Fibroblast of villous mesenchyme (primary cell): ENCODE measurements around the gene CCDC12. TPM values are rescaled to one million over a fixed set of nuclear protein-coding genes. Genes with fewer than 3 reads are reported as not detected.

Source experiments
- DNase-seq: peaks from one replicate; pipeline ENCODE4 v3.0.0-alpha.2; 2010; ENCODE audit warnings: low read depth
- H3K4me3 ChIP-seq: 2 replicates; pipeline ENCODE4 v1.5.1; 2011; ENCODE audit warnings: low read depth, mild to moderate bottlenecking, low read length
- total RNA-seq: library from RNA; depleted of rRNA; stranded (reverse); fragments of >200 nt; gene quantifications from 2 replicates; pipeline ENCODE4 v1.2.3, GENCODE V29; 2012
- TF ChIP-seq, protein P1 (sequence below): IDR thresholded peaks from 2 replicates; pipeline ENCODE4 v1.5.1; 2012; ENCODE audit warnings: low read depth, mild to moderate bottlenecking, low read length; ENCODE audit not compliant: insufficient read depth

CCDC12 gene
- total RNA-seq, 1 donor: 18.6 TPM

DNA sequence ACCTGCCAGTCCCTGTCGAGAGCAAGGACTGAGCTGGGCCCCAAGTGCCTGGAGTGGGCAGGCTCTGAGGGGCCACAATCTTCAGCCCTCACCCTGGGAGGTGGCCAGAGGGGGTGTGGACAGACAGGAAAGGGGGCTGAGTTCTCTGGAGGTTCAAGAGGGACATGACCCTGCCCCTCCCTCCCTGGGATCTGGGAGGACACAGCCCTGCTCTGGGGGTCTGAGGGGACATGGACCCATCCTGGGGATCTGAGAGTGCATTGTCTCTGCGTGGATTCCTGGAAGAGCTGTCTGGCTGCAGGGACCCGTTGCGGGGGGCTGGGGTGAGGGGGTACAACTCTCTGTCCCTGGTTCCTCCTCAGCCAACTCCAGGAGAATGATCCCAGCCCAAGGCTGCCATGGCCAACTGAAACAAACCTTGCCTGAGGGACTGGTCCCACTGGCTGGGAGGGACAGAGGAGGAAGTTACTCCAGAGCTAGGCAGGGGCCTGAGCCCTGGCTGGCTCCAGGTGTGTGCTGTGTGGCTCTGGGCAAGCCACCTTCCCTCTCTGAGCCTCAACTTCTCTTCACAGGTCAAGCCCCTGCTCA is 70.0 kb downstream of the CCDC12 start:
- DNase-seq: no peak
- TF ChIP-seq, protein P1, sequence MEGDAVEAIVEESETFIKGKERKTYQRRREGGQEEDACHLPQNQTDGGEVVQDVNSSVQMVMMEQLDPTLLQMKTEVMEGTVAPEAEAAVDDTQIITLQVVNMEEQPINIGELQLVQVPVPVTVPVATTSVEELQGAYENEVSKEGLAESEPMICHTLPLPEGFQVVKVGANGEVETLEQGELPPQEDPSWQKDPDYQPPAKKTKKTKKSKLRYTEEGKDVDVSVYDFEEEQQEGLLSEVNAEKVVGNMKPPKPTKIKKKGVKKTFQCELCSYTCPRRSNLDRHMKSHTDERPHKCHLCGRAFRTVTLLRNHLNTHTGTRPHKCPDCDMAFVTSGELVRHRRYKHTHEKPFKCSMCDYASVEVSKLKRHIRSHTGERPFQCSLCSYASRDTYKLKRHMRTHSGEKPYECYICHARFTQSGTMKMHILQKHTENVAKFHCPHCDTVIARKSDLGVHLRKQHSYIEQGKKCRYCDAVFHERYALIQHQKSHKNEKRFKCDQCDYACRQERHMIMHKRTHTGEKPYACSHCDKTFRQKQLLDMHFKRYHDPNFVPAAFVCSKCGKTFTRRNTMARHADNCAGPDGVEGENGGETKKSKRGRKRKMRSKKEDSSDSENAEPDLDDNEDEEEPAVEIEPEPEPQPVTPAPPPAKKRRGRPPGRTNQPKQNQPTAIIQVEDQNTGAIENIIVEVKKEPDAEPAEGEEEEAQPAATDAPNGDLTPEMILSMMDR: no peak
- H3K4me3 ChIP-seq: no peak overlapping the region

DNA sequence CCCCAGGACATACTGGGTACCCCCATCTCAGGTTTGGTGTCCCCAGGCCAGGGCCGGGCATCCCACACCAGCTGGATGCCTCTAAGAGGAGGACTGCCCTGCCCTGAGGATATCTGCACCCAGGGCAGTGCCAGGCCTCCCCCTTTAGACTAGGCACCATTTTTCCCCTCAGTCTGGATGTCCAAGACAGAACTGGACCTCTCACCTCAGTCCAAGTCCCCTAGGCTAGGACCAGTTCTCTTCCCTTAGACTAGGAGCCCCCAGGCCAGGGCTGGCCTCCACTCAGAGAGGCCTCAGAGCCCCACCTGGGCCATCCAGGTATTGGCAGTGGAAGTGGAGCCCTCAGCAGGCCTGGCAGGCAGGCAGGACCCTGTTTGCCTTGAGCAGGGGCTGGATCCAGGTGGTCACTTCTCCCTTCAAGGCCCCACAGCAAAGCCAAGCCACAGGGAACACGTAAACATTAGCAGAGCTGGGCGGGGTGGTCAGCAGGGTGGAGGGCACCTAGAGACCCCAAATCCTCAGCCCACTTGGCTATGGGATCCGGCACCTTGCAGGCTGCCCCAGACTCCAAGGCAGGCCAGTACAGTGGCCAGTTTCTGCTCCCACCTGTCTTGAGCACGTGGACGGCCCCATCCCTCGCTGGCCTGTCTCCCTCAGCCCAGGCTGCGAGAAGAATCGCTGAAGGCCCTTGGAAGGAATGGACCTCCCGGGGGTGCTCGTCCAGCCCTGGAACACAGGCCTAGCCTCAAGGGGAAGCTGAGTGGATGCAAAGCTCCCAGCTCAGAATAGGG is 70.7 kb downstream of the CCDC12 start:
- H3K4me3 ChIP-seq: no peak overlapping the region
- TF ChIP-seq, protein P1: no peak
- DNase-seq: no peak

DNA sequence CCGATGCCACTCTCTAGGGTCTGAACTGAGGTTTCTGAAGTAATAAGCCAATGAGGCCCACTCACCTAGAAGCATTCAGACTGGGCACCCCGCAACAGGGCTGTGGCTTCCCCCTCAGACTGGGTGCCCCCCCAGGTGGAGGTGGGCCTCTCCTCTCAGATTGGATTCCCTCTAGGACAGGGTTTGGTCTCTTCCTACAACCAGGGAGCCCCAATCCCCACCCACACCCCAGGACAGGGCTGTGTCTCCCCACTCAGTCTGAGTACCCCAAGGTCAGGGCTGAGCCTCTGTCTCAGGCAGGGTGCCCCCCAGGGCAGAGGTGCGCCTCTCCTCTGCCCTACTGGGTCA is 71.4 kb downstream of the CCDC12 start:
- TF ChIP-seq, protein P1: no peak
- H3K4me3 ChIP-seq: no peak overlapping the region
- DNase-seq: no peak

DNA sequence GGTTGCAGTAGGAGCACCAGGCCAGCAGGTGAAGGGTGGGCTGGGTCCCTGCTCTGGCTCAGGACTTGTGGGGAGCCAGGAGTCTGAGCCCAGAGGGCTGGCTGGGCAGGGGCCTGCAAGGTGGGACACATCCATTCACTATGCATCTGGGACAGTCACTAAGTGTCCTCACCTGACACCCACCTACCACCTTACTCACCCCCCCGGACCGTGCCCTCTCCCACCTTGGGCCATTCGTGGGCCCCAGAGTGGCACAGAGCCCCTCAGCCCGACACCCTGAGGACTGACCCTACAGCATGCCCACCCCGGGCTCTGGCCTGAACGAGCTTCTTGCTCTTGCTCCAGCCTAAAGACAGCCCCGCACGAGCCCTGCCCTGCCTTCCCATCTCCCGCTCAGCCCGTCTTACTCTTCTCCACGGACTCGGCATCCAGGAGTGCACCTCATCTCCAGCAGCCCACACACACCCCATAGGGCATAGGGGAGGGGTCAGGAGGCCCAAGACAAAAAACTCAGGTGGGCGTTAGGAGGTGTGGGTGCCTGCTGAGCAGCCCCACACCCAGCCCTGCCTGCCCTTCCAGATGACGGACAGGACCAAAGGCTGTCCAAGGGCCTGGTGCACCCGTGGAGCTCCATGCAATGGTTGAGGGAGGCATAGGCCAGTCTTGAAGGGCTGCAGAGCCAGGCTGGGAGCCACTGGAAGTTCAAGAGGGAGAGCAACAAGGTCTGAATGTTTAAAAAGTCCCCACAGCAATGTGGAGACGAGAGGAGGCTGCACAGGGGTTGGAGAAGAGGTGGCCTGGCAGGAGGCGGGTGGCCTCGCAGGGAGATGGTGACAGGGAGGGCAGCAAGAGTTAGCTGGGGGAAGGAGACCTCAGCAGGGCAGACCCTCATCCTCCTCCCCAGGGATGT is 72.0 kb downstream of the CCDC12 start:
- TF ChIP-seq, protein P1: no peak
- no peak overlapping the region for H3K4me3 ChIP-seq
- no peak for DNase-seq

DNA sequence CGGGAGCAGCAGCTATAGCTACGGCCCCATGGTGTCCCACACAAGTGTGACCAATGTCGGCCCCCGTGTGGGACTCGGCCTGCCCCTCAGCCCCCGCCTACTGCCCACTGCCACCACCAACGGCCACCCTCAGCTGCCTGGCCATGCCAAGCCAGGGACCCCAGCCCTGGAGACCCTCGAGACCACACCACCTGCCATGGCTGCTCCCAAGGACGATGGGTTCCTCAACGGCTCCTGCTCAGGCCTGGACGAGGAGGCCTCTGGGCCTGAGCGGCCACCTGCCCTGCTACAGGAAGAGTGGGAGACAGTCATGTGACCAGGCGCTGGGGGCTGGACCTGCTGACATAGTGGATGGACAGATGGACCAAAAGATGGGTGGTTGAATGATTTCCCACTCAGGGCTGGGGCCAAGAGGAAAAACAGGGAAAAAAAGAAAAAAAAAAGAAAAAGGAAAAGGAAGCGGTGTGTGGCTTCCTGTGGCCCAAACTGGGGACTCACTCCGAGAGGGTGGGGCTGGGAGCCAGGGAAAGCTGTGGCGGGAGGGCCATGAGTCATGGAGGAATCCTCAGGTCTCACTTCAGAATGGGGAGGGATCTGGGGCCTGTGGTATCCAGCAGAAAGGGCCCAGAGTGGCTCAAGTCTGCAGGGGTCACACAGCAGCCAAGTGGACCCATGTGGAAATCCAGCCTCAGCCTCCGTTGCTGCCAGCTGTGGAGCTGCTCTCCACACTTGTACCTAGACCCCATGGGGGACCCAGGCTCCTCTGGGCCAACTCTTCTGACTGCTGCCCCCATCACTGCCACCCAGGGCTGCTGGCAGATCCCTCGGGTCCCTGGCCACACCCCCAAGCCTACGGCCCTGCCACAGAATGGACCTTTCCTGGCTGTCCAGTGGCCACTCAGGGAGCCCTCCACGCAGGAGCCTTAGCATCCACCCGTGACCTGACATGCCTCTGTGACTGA is 72.9 kb downstream of the CCDC12 start:
- H3K4me3 ChIP-seq: no peak overlapping the region
- TF ChIP-seq, protein P1: no peak
- peak; percentile 29 for DNase-seq

DNA sequence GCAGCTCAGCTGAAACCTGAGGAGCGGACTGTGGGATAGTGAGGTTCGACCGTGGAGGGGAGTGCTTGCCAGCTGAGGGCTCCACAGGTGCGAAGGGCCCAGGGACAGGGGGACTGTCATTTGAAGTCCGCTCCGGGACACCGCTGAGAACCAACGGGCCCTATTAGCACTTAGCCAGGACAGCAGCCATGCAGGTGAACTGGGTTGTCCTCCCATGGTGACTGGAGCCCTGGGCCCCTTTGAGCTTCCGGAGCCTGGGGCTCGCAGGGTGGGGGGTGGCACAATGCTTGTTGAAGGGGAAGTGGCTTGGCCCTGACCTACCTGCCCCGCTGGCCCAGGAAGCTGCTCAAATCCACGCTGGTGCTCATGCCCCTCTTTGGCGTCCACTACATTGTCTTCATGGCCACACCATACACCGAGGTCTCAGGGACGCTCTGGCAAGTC is 74.3 kb downstream of the CCDC12 start:
- no peak for DNase-seq
- H3K4me3 ChIP-seq: no peak overlapping the region
- TF ChIP-seq, protein P1: no peak
